ENCODE data around the gene SLC8A1. TPM values are rescaled to one million over a fixed set of nuclear protein-coding genes. Genes with fewer than 3 reads are reported as not detected.
A peak's percentile ranks its signal among the peaks of the same experiment; 100 is the strongest.

SLC8A1 gene
- total RNA-seq, 1 experiment from 2014 or later, result 1.6 TPM

- ChIA-PET POLR2A (no interaction called here), CTCF (no interaction called here)
- DNase-seq (ENCODE audit: unreplicated experiment), result no peak
- TF ChIP-seq, protein P1, sequence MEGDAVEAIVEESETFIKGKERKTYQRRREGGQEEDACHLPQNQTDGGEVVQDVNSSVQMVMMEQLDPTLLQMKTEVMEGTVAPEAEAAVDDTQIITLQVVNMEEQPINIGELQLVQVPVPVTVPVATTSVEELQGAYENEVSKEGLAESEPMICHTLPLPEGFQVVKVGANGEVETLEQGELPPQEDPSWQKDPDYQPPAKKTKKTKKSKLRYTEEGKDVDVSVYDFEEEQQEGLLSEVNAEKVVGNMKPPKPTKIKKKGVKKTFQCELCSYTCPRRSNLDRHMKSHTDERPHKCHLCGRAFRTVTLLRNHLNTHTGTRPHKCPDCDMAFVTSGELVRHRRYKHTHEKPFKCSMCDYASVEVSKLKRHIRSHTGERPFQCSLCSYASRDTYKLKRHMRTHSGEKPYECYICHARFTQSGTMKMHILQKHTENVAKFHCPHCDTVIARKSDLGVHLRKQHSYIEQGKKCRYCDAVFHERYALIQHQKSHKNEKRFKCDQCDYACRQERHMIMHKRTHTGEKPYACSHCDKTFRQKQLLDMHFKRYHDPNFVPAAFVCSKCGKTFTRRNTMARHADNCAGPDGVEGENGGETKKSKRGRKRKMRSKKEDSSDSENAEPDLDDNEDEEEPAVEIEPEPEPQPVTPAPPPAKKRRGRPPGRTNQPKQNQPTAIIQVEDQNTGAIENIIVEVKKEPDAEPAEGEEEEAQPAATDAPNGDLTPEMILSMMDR (IDR thresholded peaks at IDR 0.05; ENCODE audit: unreplicated experiment), result no peak
- Mint-ChIP-seq H3K4me3 (ENCODE audit: unreplicated experiment) (no peak overlapping the region), H3K27ac (ENCODE audit: low read depth, unreplicated experiment) (no peak overlapping the region), H3K4me1 (ENCODE audit: insufficient read depth, unreplicated experiment) (peaks cover 6% of the 10 kb centered on the region), H3K9me3 (ENCODE audit: unreplicated experiment) (no peaks in the 10 kb centered on the region), H3K27me3 (ENCODE audit: insufficient read depth, unreplicated experiment) (no peaks in the 10 kb centered on the region), H3K36me3 (ENCODE audit: insufficient read depth, unreplicated experiment) (no peaks in the 10 kb centered on the region)
- intact Hi-C loops (cut with micrococcal nuclease), result no loop called here
- BruUV-seq (replicated peaks), result no TSS peak
These were observed 103.9 kb downstream of the SLC8A1 start for GRCh38 chr2:40348038-40348437.

GRCh38 chr2:40346535-40347354 is 105.1 kb downstream of the SLC8A1 start:
- POLR2A ChIA-PET, result no interaction called here
- Mint-ChIP-seq H3K27ac (ENCODE audit: low read depth, unreplicated experiment) (no peak overlapping the region), H3K36me3 (ENCODE audit: insufficient read depth, unreplicated experiment) (no peaks in the 10 kb centered on the region), H3K4me3 (ENCODE audit: unreplicated experiment) (no peak overlapping the region), H3K9me3 (ENCODE audit: unreplicated experiment) (no peaks in the 10 kb centered on the region), H3K4me1 (ENCODE audit: insufficient read depth, unreplicated experiment) (peaks cover 6% of the 10 kb centered on the region), H3K27me3 (ENCODE audit: insufficient read depth, unreplicated experiment) (no peaks in the 10 kb centered on the region)
- no peak for DNase-seq (ENCODE audit: unreplicated experiment)
- intact Hi-C loops (cut with micrococcal nuclease), result no loop called here
- TF ChIP-seq, protein P1 (IDR thresholded peaks at IDR 0.05; ENCODE audit: unreplicated experiment), result no peak
- BruUV-seq (replicated peaks), result no TSS peak
- CTCF ChIA-PET, result no interaction called here

DNA sequence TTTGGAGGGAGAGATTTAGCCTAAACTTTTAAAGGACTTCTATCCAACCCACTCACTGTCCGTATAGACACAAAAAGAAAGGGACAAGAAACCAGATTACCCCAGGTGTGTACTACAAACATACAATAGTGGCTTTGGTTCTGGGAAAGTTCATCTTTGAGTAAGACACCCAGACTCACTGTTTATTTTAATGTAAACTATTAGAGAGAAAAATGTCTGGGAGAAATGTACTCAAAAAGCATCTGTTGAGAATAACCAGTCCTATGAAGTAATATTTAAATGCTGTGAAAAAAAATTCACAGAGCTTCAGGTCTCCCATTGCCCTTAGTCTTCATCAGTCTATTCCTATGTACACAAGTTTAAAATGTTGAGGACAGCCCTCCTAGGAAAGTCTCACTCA is 107.5 kb downstream of the SLC8A1 start:
- POLR2A ChIA-PET, result no interaction called here
- no peak overlapping the region for H3K4me3 Mint-ChIP-seq (ENCODE audit: unreplicated experiment)
- no peaks in the 10 kb centered on the region for H3K27me3 Mint-ChIP-seq (ENCODE audit: insufficient read depth, unreplicated experiment)
- no peak overlapping the region for H3K27ac Mint-ChIP-seq (ENCODE audit: low read depth, unreplicated experiment)
- BruUV-seq (replicated peaks), result no TSS peak
- CTCF ChIA-PET, result interaction anchor here (0.7 kb wide), 1 partner anchor 454 kb away, joined by 3 read pairs; no protein-coding TSS in a partner anchor
- peaks cover 6% of the 10 kb centered on the region for H3K4me1 Mint-ChIP-seq (ENCODE audit: insufficient read depth, unreplicated experiment)
- no peaks in the 10 kb centered on the region for H3K36me3 Mint-ChIP-seq (ENCODE audit: insufficient read depth, unreplicated experiment)
- TF ChIP-seq, protein P1 (IDR thresholded peaks at IDR 0.05; ENCODE audit: unreplicated experiment), result no peak
- no peak for DNase-seq (ENCODE audit: unreplicated experiment)
- H3K9me3 Mint-ChIP-seq (ENCODE audit: unreplicated experiment), result no peaks in the 10 kb centered on the region
- intact Hi-C loops (cut with micrococcal nuclease), result no loop called here

GRCh38 chr2:40343902-40344301 is 108.0 kb downstream of the SLC8A1 start:
- ChIA-PET CTCF (interaction anchor here (0.7 kb wide), 1 partner anchor 453 kb away, joined by 3 read pairs; no protein-coding TSS in a partner anchor), POLR2A (no interaction called here)
- H3K36me3 Mint-ChIP-seq (ENCODE audit: insufficient read depth, unreplicated experiment), result no peaks in the 10 kb centered on the region
- H3K4me1 Mint-ChIP-seq (ENCODE audit: insufficient read depth, unreplicated experiment), result peaks cover 6% of the 10 kb centered on the region
- DNase-seq (ENCODE audit: unreplicated experiment), result peak; percentile 11
- no peaks in the 10 kb centered on the region for H3K27me3 Mint-ChIP-seq (ENCODE audit: insufficient read depth, unreplicated experiment)
- TF ChIP-seq, protein P1 (IDR thresholded peaks at IDR 0.05; ENCODE audit: unreplicated experiment), result no peak
- no peak overlapping the region for H3K27ac Mint-ChIP-seq (ENCODE audit: low read depth, unreplicated experiment)
- H3K4me3 Mint-ChIP-seq (ENCODE audit: unreplicated experiment), result no peak overlapping the region
- no TSS peak for BruUV-seq (replicated peaks)
- intact Hi-C loops (cut with micrococcal nuclease), result no loop called here
- no peaks in the 10 kb centered on the region for H3K9me3 Mint-ChIP-seq (ENCODE audit: unreplicated experiment)
